Testis (tissue), 3 donors: ENCODE measurements around the gene SEMA6A. TPM values are rescaled to one million over a fixed set of nuclear protein-coding genes. Genes with fewer than 3 reads are reported as not detected.

Source experiments
- DNase-seq: peaks from one replicate; pipeline ENCODE4 v3.0.0-alpha.2; 2019
- H3K27ac ChIP-seq, 2 donors: fragments of 200-600 bp; sonication (generic); one replicate each; pipeline ENCODE4 v1.5.1; 2019
- H3K27me3 ChIP-seq: fragments of 200-600 bp; sonication (generic); one replicate; pipeline ENCODE4 v1.5.1; 2019
- H3K36me3 ChIP-seq: fragments of 200-600 bp; sonication (generic); one replicate; pipeline ENCODE4 v1.5.1; 2017; ENCODE audit warnings: low read depth; ENCODE audit errors: missing control alignments
- H3K4me1 ChIP-seq: fragments of 200-600 bp; sonication (generic); one replicate; pipeline ENCODE4 v1.5.1; 2019
- H3K4me3 ChIP-seq, 2 donors: fragments of 200-600 bp; sonication (generic); one replicate each; pipeline ENCODE4 v1.5.1; 2017 to 2019
- H3K9me3 ChIP-seq: fragments of 200-600 bp; sonication (generic); one replicate; pipeline ENCODE4 v1.5.1; 2017
- CTCF ChIP-seq, 3 experiments: fragments of 450-650 bp in 2 of 3; fragments of 200-600 bp in 1 of 3; sonication (generic) in 1 of 3; IDR thresholded peaks; one replicate each; pipeline ENCODE4 v1.5.1; 2016 to 2019; ENCODE audit warnings: antibody characterized with exemption in 3 of 3, mild to moderate bottlenecking in 2 of 3, moderate library complexity in 1 of 3
- POLR2A ChIP-seq: fragments of 450-650 bp; IDR thresholded peaks from one replicate; pipeline ENCODE4 v1.6.1; 2017; ENCODE audit warnings: antibody characterized with exemption, mild to moderate bottlenecking, moderate library complexity
- WGBS, 2 donors: methylation state at CpG; one replicate each; pipeline ENCODE4 v1.1.5; 2018; 5-methylcytosine and 5-hydroxymethylcytosine counted together
- intact Hi-C: fragments of 100-400 bp; cut with DNase I; formaldehyde crosslinking; loops from one replicate; pipeline ENCODE4 v1.15.1; 2023; ENCODE audit warnings: low total_unique reads
- polyA plus RNA-seq: library from polyadenylated mRNA; stranded (reverse); fragments of 350-450 nt; fragmentation: Illumina TruSeq; extraction: RNeasy Lipid Tissue Mini Kit (QIAGEN cat#74804); gene quantifications from one replicate; pipeline ENCODE4 v1.2.3, GENCODE V29; 2014; ENCODE audit warnings: low read depth, low replicate concordance; ENCODE audit not compliant: insufficient read depth
- total RNA-seq, 2 donors: library from RNA; depleted of rRNA; stranded (reverse); fragments of >200 nt; gene quantifications; one replicate each; pipeline ENCODE4 v1.2.3, GENCODE V29; 2016

The SEMA6A gene
- total and polyA plus RNA-seq, 3 donors from 2014 or later = 17.4 to 67.6 (median 52.0) TPM

GRCh38 chr5:116583862-116584222 is 9.2 kb upstream of the SEMA6A start:
- Histone ChIP-seq H3K27me3 (no peaks in the 10 kb centered on the region), H3K9me3 (no peaks in the 10 kb centered on the region), H3K27ac (no peak overlapping the region), H3K4me1 (no peaks in the 10 kb centered on the region), H3K36me3 (no peaks in the 10 kb centered on the region), H3K4me3 (no peak overlapping the region)
- 86 to 91% methylated on average over 3 of the region's 3 CpGs for WGBS, 2 donors
- DNase-seq = no peak
- TF ChIP-seq POLR2A (no peak), CTCF (IDR thresholded peaks at IDR 0.05) (no peak)
- intact Hi-C loops = no loop called here

- Histone ChIP-seq H3K27ac (no peak overlapping the region), H3K36me3 (no peaks in the 10 kb centered on the region), H3K4me1 (no peaks in the 10 kb centered on the region), H3K4me3 (no peak overlapping the region), H3K27me3 (no peaks in the 10 kb centered on the region), H3K9me3 (no peaks in the 10 kb centered on the region)
- TF ChIP-seq CTCF (IDR thresholded peaks at IDR 0.05) (no peak), POLR2A (no peak)
- intact Hi-C loops = no loop called here
- no peak for DNase-seq
Observed at GRCh38 chr5:116583085-116583861, 8.7 kb upstream of the SEMA6A start.

- no peak for DNase-seq
- Histone ChIP-seq H3K9me3 (no peaks in the 10 kb centered on the region), H3K4me1 (no peaks in the 10 kb centered on the region), H3K36me3 (no peaks in the 10 kb centered on the region), H3K4me3 (no peak overlapping the region), H3K27me3 (no peaks in the 10 kb centered on the region), H3K27ac (no peak overlapping the region)
- TF ChIP-seq POLR2A (no peak), CTCF (IDR thresholded peaks at IDR 0.05) (no peak)
- intact Hi-C loops = no loop called here
- WGBS, 2 donors = 74 to 86% methylated on average over 1 of the region's 1 CpG
Observed at GRCh38 chr5:116581910-116582309, 7.3 kb upstream of the SEMA6A start.

GRCh38 chr5:116579144-116579543 is 4.5 kb upstream of the SEMA6A start:
- intact Hi-C loops = no loop called here
- H3K36me3 ChIP-seq = no peaks in the 10 kb centered on the region
- no peak overlapping the region for H3K4me3 ChIP-seq
- H3K27me3 ChIP-seq = no peaks in the 10 kb centered on the region
- H3K9me3 ChIP-seq = no peaks in the 10 kb centered on the region
- H3K27ac ChIP-seq = no peak overlapping the region
- DNase-seq = no peak
- TF ChIP-seq CTCF (IDR thresholded peaks at IDR 0.05) (no peak), POLR2A (no peak)
- WGBS, 2 donors = 79 to 86% methylated on average over 6 of the region's 6 CpGs
- H3K4me1 ChIP-seq = no peaks in the 10 kb centered on the region

- Histone ChIP-seq H3K4me1 (no peaks in the 10 kb centered on the region), H3K9me3 (no peaks in the 10 kb centered on the region), H3K27ac (no peak overlapping the region), H3K27me3 (no peaks in the 10 kb centered on the region), H3K4me3 (no peak overlapping the region), H3K36me3 (no peaks in the 10 kb centered on the region)
- no peak for TF ChIP-seq CTCF (IDR thresholded peaks at IDR 0.05)
- TF ChIP-seq POLR2A = no peak
- 65 to 93% methylated on average over 3 of the region's 3 CpGs for WGBS, 2 donors
- intact Hi-C loops = no loop called here
- no peak for DNase-seq
Observed at GRCh38 chr5:116578676-116579075, 4.1 kb upstream of the SEMA6A start.
